ENCODE measurements around the gene WIZ.
"Not testable (repeated sequence)": the region's sequence is repeated elsewhere in the genome, so short reads cannot be mapped to it uniquely, and the experiment has no call there.

The WIZ gene

DNA sequence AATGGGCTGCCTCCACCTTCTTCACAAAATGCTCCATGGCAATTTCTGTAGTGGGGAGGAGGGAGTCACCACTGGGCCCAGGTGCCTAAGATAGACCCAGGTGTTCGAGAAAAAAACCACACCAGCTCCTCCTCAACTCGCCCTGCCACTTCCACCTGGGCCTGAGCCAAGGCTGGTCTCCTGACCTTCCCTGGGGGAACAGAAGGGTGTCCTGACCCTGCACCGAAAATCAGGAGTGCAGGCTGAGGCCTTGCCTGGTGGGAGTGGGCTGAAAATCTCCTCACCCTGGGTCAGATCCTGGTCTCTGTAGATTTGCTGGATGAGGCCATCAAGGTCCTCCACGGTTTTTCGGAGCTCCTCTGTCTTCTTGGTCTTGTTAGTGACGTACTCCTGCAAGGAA is 52.5 kb downstream of the WIZ start:
- Histone ChIP-seq H3K79me2 (ENCODE audit: insufficient read depth, low read length) (peaks cover 21% of the 10 kb centered on the region), H2AFZ (ENCODE audit: low read depth, low read length) (no peak overlapping the region), H3K9ac (ENCODE audit: low read depth, low read length) (no peak overlapping the region), H3K27ac (ENCODE audit: low read length) (no peak overlapping the region), H3K4me1 (ENCODE audit: insufficient read depth, low read length) (no peaks in the 10 kb centered on the region), H3K36me3 (ENCODE audit: insufficient read depth, low read length) (peaks cover 83% of the 10 kb centered on the region), H3K4me3 (ENCODE audit: low read depth in 1 of 2, low read length in 2 of 2) (no peak overlapping the region), H3K4me2 (ENCODE audit: insufficient read depth, low read length) (no peak overlapping the region), H3K27me3 (ENCODE audit: insufficient read depth, low read length, poor library complexity) (no peaks in the 10 kb centered on the region), H3K9me3 (ENCODE audit: insufficient read depth, low read length, severe bottlenecking) (no peaks in the 10 kb centered on the region), H4K20me1 (ENCODE audit: insufficient read depth, low read length) (peaks cover 47% of the 10 kb centered on the region)
- no peak for TF ChIP-seq EZH2 (IDR thresholded peaks at IDR 0.05; ENCODE audit: borderline replicate concordance, low read depth, low read length, severe bottlenecking)
- TF ChIP-seq, protein P1, sequence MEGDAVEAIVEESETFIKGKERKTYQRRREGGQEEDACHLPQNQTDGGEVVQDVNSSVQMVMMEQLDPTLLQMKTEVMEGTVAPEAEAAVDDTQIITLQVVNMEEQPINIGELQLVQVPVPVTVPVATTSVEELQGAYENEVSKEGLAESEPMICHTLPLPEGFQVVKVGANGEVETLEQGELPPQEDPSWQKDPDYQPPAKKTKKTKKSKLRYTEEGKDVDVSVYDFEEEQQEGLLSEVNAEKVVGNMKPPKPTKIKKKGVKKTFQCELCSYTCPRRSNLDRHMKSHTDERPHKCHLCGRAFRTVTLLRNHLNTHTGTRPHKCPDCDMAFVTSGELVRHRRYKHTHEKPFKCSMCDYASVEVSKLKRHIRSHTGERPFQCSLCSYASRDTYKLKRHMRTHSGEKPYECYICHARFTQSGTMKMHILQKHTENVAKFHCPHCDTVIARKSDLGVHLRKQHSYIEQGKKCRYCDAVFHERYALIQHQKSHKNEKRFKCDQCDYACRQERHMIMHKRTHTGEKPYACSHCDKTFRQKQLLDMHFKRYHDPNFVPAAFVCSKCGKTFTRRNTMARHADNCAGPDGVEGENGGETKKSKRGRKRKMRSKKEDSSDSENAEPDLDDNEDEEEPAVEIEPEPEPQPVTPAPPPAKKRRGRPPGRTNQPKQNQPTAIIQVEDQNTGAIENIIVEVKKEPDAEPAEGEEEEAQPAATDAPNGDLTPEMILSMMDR (IDR thresholded peaks at IDR 0.05; ENCODE audit: borderline replicate concordance, extremely low read depth, low read length, poor library complexity, severe bottlenecking), result no peak
- DNase-seq (no peak), ATAC-seq (ENCODE audit: insufficient read depth, low read depth) (no peak)

DNA sequence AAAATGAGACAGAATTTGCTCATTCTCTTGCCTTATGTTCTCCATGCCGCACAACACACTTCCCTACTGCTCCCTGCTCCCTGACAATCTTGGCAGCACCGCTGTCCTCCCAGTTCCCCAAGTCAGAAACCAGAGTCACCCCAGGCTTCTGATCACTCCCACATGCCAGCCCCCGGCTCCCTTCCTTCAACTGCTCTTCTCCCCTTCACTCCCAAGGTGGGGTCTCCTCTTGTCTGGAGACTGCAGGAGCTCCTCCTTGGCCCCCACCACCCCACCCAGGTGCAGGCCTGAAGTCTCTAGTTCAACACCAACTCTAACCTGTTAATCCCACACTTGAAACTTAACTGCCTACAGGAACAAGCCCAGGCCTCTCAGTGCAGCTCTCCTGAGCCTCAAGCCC is 53.3 kb downstream of the WIZ start:
- Histone ChIP-seq H3K9ac (ENCODE audit: low read depth, low read length) (no peak overlapping the region), H3K9me3 (ENCODE audit: insufficient read depth, low read length, severe bottlenecking) (no peaks in the 10 kb centered on the region), H2AFZ (ENCODE audit: low read depth, low read length) (no peak overlapping the region), H4K20me1 (ENCODE audit: insufficient read depth, low read length) (peaks cover 39% of the 10 kb centered on the region), H3K27ac (ENCODE audit: low read length) (no peak overlapping the region), H3K79me2 (ENCODE audit: insufficient read depth, low read length) (peaks cover 16% of the 10 kb centered on the region), H3K36me3 (ENCODE audit: insufficient read depth, low read length) (peaks cover 83% of the 10 kb centered on the region), H3K27me3 (ENCODE audit: insufficient read depth, low read length, poor library complexity) (no peaks in the 10 kb centered on the region), H3K4me3 (ENCODE audit: low read depth in 1 of 2, low read length in 2 of 2) (no peak overlapping the region), H3K4me1 (ENCODE audit: insufficient read depth, low read length) (no peaks in the 10 kb centered on the region), H3K4me2 (ENCODE audit: insufficient read depth, low read length) (no peak overlapping the region)
- TF ChIP-seq EZH2 (IDR thresholded peaks at IDR 0.05; ENCODE audit: borderline replicate concordance, low read depth, low read length, severe bottlenecking), result no peak
- TF ChIP-seq, protein P1 (IDR thresholded peaks at IDR 0.05; ENCODE audit: borderline replicate concordance, extremely low read depth, low read length, poor library complexity, severe bottlenecking), result no peak
- DNase-seq (no peak), ATAC-seq (ENCODE audit: insufficient read depth, low read depth) (no peak)

DNA sequence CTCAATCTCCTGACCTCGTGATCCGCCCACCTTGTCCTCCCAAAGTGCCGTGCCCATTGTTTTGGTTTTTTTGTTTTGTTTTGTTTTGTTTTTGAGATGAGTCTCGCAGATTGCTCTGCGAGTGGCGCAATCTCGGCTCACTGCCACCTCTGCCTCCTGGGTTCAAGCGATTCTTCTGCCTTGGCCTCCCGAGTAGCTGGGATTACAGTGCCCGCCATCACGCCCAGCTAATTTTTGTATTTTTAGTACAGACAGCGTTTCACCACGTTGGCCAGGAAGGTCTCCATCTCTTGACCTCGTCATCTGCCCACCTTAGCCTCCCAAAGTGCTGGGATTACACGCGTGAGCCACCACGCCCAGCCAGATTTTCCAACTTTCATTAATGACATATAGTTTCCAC is 54.5 kb downstream of the WIZ start:
- not testable (repeated sequence) for DNase-seq; H2AFZ ChIP-seq (ENCODE audit: low read depth, low read length); H3K27ac ChIP-seq (ENCODE audit: low read length); ATAC-seq (ENCODE audit: insufficient read depth, low read depth); H3K9ac ChIP-seq (ENCODE audit: low read depth, low read length); H3K4me3 ChIP-seq (ENCODE audit: low read depth in 1 of 2, low read length in 2 of 2); H3K27me3 ChIP-seq (ENCODE audit: insufficient read depth, low read length, poor library complexity); H3K4me1 ChIP-seq (ENCODE audit: insufficient read depth, low read length); H3K9me3 ChIP-seq (ENCODE audit: insufficient read depth, low read length, severe bottlenecking); H3K4me2 ChIP-seq (ENCODE audit: insufficient read depth, low read length)
- peaks cover 79% of the 10 kb centered on the region for H3K36me3 ChIP-seq (ENCODE audit: insufficient read depth, low read length)
- H4K20me1 ChIP-seq (ENCODE audit: insufficient read depth, low read length), result peaks cover 27% of the 10 kb centered on the region
- peaks cover 18% of the 10 kb centered on the region for H3K79me2 ChIP-seq (ENCODE audit: insufficient read depth, low read length)

DNA sequence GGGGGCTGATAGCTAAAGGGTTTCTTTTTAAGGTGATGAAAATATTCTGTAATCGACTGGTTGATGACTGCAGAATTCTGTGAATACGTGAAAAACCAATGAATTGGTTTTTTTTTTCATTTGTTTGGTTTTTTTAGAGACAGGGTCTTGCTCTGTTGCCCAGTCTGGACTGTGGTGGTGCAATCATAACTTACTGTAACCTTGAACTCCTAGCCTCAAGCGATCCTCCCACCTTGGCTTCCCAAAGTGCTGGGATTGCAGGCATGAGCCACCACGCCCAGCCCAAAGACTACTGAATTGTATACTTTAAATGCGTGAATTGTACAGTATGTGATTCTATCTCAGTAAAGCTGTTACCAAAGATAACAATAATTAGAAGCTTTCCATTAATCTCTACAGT is 55.3 kb downstream of the WIZ start:
- H3K4me3 ChIP-seq (ENCODE audit: low read depth in 1 of 2, low read length in 2 of 2), result no peak overlapping the region
- TF ChIP-seq EZH2 (IDR thresholded peaks at IDR 0.05; ENCODE audit: borderline replicate concordance, low read depth, low read length, severe bottlenecking), result no peak
- TF ChIP-seq, protein P1 (IDR thresholded peaks at IDR 0.05; ENCODE audit: borderline replicate concordance, extremely low read depth, low read length, poor library complexity, severe bottlenecking), result no peak
- peaks cover 78% of the 10 kb centered on the region for H3K36me3 ChIP-seq (ENCODE audit: insufficient read depth, low read length)
- H4K20me1 ChIP-seq (ENCODE audit: insufficient read depth, low read length), result peaks cover 20% of the 10 kb centered on the region
- no peaks in the 10 kb centered on the region for H3K9me3 ChIP-seq (ENCODE audit: insufficient read depth, low read length, severe bottlenecking)
- peaks cover 25% of the 10 kb centered on the region for H3K79me2 ChIP-seq (ENCODE audit: insufficient read depth, low read length)
- DNase-seq, result no peak
- H3K27ac ChIP-seq (ENCODE audit: low read length), result no peak overlapping the region
- no peak for ATAC-seq (ENCODE audit: insufficient read depth, low read depth)
- no peak overlapping the region for H3K4me2 ChIP-seq (ENCODE audit: insufficient read depth, low read length)
- no peak overlapping the region for H2AFZ ChIP-seq (ENCODE audit: low read depth, low read length)
- H3K4me1 ChIP-seq (ENCODE audit: insufficient read depth, low read length), result no peaks in the 10 kb centered on the region
- no peak overlapping the region for H3K9ac ChIP-seq (ENCODE audit: low read depth, low read length)
- no peaks in the 10 kb centered on the region for H3K27me3 ChIP-seq (ENCODE audit: insufficient read depth, low read length, poor library complexity)
